ENCODE data around the gene LRRFIP1. TPM values are rescaled to one million over a fixed set of nuclear protein-coding genes. Genes with fewer than 3 reads are reported as not detected.

Gene LRRFIP1
- total RNA-seq, 4 donors from 2014 or later: 62.8 to 199 (median 121) TPM

DNA sequence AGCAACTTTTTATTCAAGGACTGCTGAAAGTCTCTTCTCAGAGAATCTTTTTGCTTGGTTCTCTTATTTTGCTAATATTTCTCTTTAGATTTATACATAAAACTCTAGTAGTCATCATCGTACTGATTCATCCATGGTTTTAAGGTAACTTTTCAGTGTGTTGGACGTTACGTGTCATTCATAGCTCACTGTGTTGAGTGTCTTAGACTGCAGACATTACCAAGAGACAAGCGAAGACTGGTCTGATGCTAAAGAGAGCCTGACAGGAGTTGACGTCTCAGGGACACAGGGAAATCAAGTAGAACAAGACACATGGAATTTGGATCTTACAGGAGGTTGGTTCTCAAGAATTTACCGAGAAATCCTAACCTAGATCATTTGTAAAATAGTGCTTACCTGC is 196.7 kb downstream of the LRRFIP1 start:
- intact Hi-C loops (cut with DNase I; ENCODE audit: low total_unique reads): no loop called here
- H3K9me3 ChIP-seq: no peaks in the 10 kb centered on the region
- no peak overlapping the region for H3K4me3 ChIP-seq
- H3K4me1 ChIP-seq: no peaks in the 10 kb centered on the region
- H3K27ac ChIP-seq: no peak overlapping the region
- no peak for TF ChIP-seq CTCF (IDR thresholded peaks at IDR 0.05)
- no peak for TF ChIP-seq POLR2A (IDR thresholded peaks at IDR 0.05)
- H3K27me3 ChIP-seq: no peaks in the 10 kb centered on the region
- H3K36me3 ChIP-seq: no peaks in the 10 kb centered on the region
- no peak for DNase-seq

DNA sequence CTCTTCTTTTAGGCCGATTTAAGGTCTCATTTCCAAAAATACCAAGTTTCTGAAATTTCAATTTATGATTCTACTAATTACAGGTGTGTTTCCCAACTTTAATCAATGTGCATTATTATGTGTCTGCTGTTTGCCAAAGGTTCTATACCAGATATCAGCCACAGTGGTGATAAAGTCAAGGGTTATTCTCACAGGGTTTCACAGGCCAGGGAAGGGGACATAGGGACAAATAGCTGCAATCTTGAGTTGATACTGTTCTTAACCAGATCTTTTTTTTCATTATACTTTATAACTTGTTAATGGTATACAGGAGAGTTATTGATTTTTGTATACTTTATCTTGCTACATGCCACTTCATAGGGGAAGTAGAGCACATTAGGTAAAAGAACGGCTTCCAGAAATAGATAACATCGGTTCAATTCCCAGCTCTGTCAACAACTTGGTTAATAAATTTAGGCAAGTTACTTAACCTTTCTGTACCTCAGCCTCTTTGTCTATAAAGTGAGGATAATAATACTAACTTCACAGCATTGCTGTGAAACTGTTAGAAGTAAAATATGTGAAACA is 200.1 kb downstream of the LRRFIP1 start:
- no peak for TF ChIP-seq POLR2A (IDR thresholded peaks at IDR 0.05)
- TF ChIP-seq CTCF (IDR thresholded peaks at IDR 0.05): no peak
- DNase-seq: no peak
- Histone ChIP-seq H3K4me1 (no peaks in the 10 kb centered on the region), H3K4me3 (no peak overlapping the region), H3K9me3 (no peaks in the 10 kb centered on the region), H3K27me3 (no peaks in the 10 kb centered on the region), H3K27ac (no peak overlapping the region), H3K36me3 (no peaks in the 10 kb centered on the region)
- intact Hi-C loops (cut with DNase I; ENCODE audit: low total_unique reads): no loop called here

Other genes starting within 250 kb of the LRRFIP1 start
- 1,000 to 10,000 TPM in 1 of 4 donors, 100 to 1,000 TPM in 3; 164 to 1,719 (median 447) TPM for gene COL6A3, start 213.4 kb upstream of the LRRFIP1 start, total RNA-seq
- 10 to 100 TPM in 2 of 4 donors, 1 to 10 TPM in 2; 1.2 to 16.5 (median 8.9) TPM for gene MLPH, start 140.3 kb upstream of the LRRFIP1 start, total RNA-seq
- not detected for gene PRLH, start 61.0 kb upstream of the LRRFIP1 start, total RNA-seq
- gene RAB17, start 36.9 kb upstream of the LRRFIP1 start, total RNA-seq: 1 to 10 TPM in 3 of 4 donors, under 1 TPM in 1; 0.26 to 4.6 (median 4.0) TPM
- 1 to 10 TPM in 3 of 4 donors, under 1 TPM in 1; under 0.01 to 3.6 (median 1.8) TPM for gene RBM44, start 171.2 kb downstream of the LRRFIP1 start, total RNA-seq
- 100 to 1,000 TPM in 3 of 4 donors, 10 to 100 TPM in 1; 44.1 to 591 (median 424) TPM for gene RAMP1, start 232.0 kb downstream of the LRRFIP1 start, total RNA-seq

All from uterus (tissue), 4 donors.